ENCODE results near the gene ZHX3. TPM values are rescaled to one million over a fixed set of nuclear protein-coding genes. Genes with fewer than 3 reads are reported as not detected.

Gene ZHX3
- total and polyA plus RNA-seq, 2 donors (not counting 1 experiment from before 2014, with no cell fraction given), result 4.3 to 22.2 TPM

- no peak overlapping the region for H2AFZ ChIP-seq (ENCODE audit: insufficient read depth, low read depth, low read length, poor library complexity, severe bottlenecking)
- TF ChIP-seq CTCF (IDR thresholded peaks at IDR 0.05) (peak; percentile 89), EZH2 (IDR thresholded peaks at IDR 0.05; ENCODE audit: borderline replicate concordance, insufficient read depth, low read depth, low read length, poor library complexity, severe bottlenecking) (no peak)
- no peaks in the 10 kb centered on the region for H3K9me3 ChIP-seq (ENCODE audit: control extremely low read depth in 1 of 3, control insufficient read depth in 2 of 3, insufficient read depth in 1 of 3, low read length in 2 of 3)
- intact Hi-C loops (cut with micrococcal nuclease), result loop anchor here (1.0 to 5.0 kb wide), 6 partner anchors 38 to 557 kb away; partner anchors contain the start of gene LPIN3
- no peaks in the 10 kb centered on the region for H3K27me3 ChIP-seq (replicated peaks in 1 of 4; ENCODE audit: control extremely low read depth in 1 of 4, control insufficient read depth in 3 of 4, insufficient read depth in 4 of 4, low read length in 3 of 4)
- peak; percentile 16 for ATAC-seq (ENCODE audit: low read depth)
- H3K4me3 ChIP-seq (ENCODE audit: control extremely low read depth in 1 of 5, extremely low read depth in 1 of 5, insufficient read depth in 1 of 5, low read depth in 2 of 5, low read length in 4 of 5), result no peak overlapping the region
- 25% methylated on average over 9 of the region's 13 CpGs for WGBS (ENCODE audit: insufficient coverage)
- Mint-ChIP-seq H3K4me3 (peak overlapping the region; percentile 93), H3K27ac (peak overlapping the region; percentile 73), H3K4me1 (peaks cover 50% of the 10 kb centered on the region), H3K9me3 (ENCODE audit: insufficient read depth) (no peaks in the 10 kb centered on the region), H3K27me3 (no peaks in the 10 kb centered on the region)
- no peaks in the 10 kb centered on the region for H3K36me3 ChIP-seq (replicated peaks in 1 of 2; ENCODE audit: control extremely low read depth in 1 of 2, control insufficient read depth in 1 of 2, extremely low read depth in 1 of 2, insufficient read depth in 2 of 2, low read length in 1 of 2)
- CTCF ChIA-PET, result interaction anchor here (0.6 to 10.0 kb wide), 35 partner anchors 8 to 278 kb away, joined by 3 to 122 read pairs (median 5); partner anchors contain the start of gene LPIN3
- H3K27ac ChIP-seq (ENCODE audit: low read length in 2 of 2), result no peak overlapping the region
- POLR2A ChIA-PET, result interaction anchor here (0.5 to 2.1 kb wide), 4 partner anchors 17 to 205 kb away, joined by 3 to 7 read pairs (median 4); partner anchors contain the start of gene LPIN3
- no peak overlapping the region for H3K4me2 ChIP-seq (replicated peaks; ENCODE audit: low read depth, low read length, poor library complexity, severe bottlenecking)
- H3K4me1 ChIP-seq (ENCODE audit: control insufficient read depth in 2 of 2, insufficient read depth in 2 of 2, low read length in 2 of 2), result peaks cover 29 to 46% of the 10 kb centered on the region in 2 donors
- H4K20me1 ChIP-seq (ENCODE audit: control insufficient read depth, insufficient read depth, low read length, poor library complexity, severe bottlenecking), result no peaks in the 10 kb centered on the region
- DNase-seq, result peak; percentile 79
- peaks cover 18% of the 10 kb centered on the region for H3K79me2 ChIP-seq (ENCODE audit: control insufficient read depth, insufficient read depth, low read length)
- H3K9ac ChIP-seq (ENCODE audit: low read length), result no peak overlapping the region
Measured at GRCh38 chr20:41135187-41135887, 182.2 kb downstream of the ZHX3 start.

Measured in B cell (primary cell).